ENCODE data around the gene DOCK6. TPM values are rescaled to one million over a fixed set of nuclear protein-coding genes. Genes with fewer than 3 reads are reported as not detected.

DOCK6 gene
- total RNA-seq, 1 donor, result 183 TPM

GRCh38 chr19:11204943-11205349 lies 57.4 kb downstream of the DOCK6 start:
- Histone ChIP-seq H3K4me2 (ENCODE audit: insufficient read depth, low read length) (peak overlapping the region; percentile 29), H3K9me3 (ENCODE audit: low read depth, low read length) (no peaks in the 10 kb centered on the region), H3K27ac (ENCODE audit: low read depth, low read length) (no peak overlapping the region), H3K36me3 (ENCODE audit: insufficient read depth, low read length) (no peaks in the 10 kb centered on the region), H3K4me3 (ENCODE audit: insufficient read depth, low read length) (no peak overlapping the region), H4K20me1 (ENCODE audit: insufficient read depth, low read length) (no peaks in the 10 kb centered on the region), H3K27me3 (ENCODE audit: insufficient read depth, low read length) (no peaks in the 10 kb centered on the region), H2AFZ (ENCODE audit: low read length) (no peak overlapping the region), H3K4me1 (ENCODE audit: insufficient read depth, low read length) (peaks cover 23% of the 10 kb centered on the region), H3K79me2 (ENCODE audit: insufficient read depth, low read length) (no peaks in the 10 kb centered on the region)
- peak; percentile 84 for DNase-seq (ENCODE audit: insufficient read length, low spot score, missing footprints)
- TF ChIP-seq CTCF (IDR thresholded peaks at IDR 0.05; ENCODE audit: extremely low read depth, low read depth, low read length), result no peak

GRCh38 chr19:11204076-11204602 lies 58.2 kb downstream of the DOCK6 start:
- Histone ChIP-seq H3K4me1 (ENCODE audit: insufficient read depth, low read length) (peaks cover 23% of the 10 kb centered on the region), H3K27ac (ENCODE audit: low read depth, low read length) (peak overlapping the region; percentile 31), H3K79me2 (ENCODE audit: insufficient read depth, low read length) (no peaks in the 10 kb centered on the region), H3K36me3 (ENCODE audit: insufficient read depth, low read length) (no peaks in the 10 kb centered on the region), H3K4me3 (ENCODE audit: insufficient read depth, low read length) (no peak overlapping the region), H3K9me3 (ENCODE audit: low read depth, low read length) (no peaks in the 10 kb centered on the region), H2AFZ (ENCODE audit: low read length) (no peak overlapping the region), H4K20me1 (ENCODE audit: insufficient read depth, low read length) (no peaks in the 10 kb centered on the region), H3K27me3 (ENCODE audit: insufficient read depth, low read length) (no peaks in the 10 kb centered on the region), H3K4me2 (ENCODE audit: insufficient read depth, low read length) (no peak overlapping the region)
- no peak for TF ChIP-seq CTCF (IDR thresholded peaks at IDR 0.05; ENCODE audit: extremely low read depth, low read depth, low read length)
- peak; percentile 79 for DNase-seq (ENCODE audit: insufficient read length, low spot score, missing footprints)

- H3K79me2 ChIP-seq (ENCODE audit: insufficient read depth, low read length), result no peaks in the 10 kb centered on the region
- H3K4me1 ChIP-seq (ENCODE audit: insufficient read depth, low read length), result peaks cover 23% of the 10 kb centered on the region
- H2AFZ ChIP-seq (ENCODE audit: low read length), result peak overlapping the region; percentile 11
- peak; percentile 65 for TF ChIP-seq CTCF (IDR thresholded peaks at IDR 0.05; ENCODE audit: extremely low read depth, low read depth, low read length)
- peak overlapping the region; percentile 50 for H3K4me2 ChIP-seq (ENCODE audit: insufficient read depth, low read length)
- no peaks in the 10 kb centered on the region for H3K27me3 ChIP-seq (ENCODE audit: insufficient read depth, low read length)
- no peaks in the 10 kb centered on the region for H3K9me3 ChIP-seq (ENCODE audit: low read depth, low read length)
- DNase-seq (ENCODE audit: insufficient read length, low spot score, missing footprints), result peak; percentile 99
- peak overlapping the region; percentile 85 for H3K27ac ChIP-seq (ENCODE audit: low read depth, low read length)
- H3K36me3 ChIP-seq (ENCODE audit: insufficient read depth, low read length), result no peaks in the 10 kb centered on the region
- peak overlapping the region; percentile 8 for H3K4me3 ChIP-seq (ENCODE audit: insufficient read depth, low read length)
- no peaks in the 10 kb centered on the region for H4K20me1 ChIP-seq (ENCODE audit: insufficient read depth, low read length)
Measured at GRCh38 chr19:11203194-11204075, 58.9 kb downstream of the DOCK6 start.

- H3K9me3 ChIP-seq (ENCODE audit: low read depth, low read length), result no peaks in the 10 kb centered on the region
- H3K36me3 ChIP-seq (ENCODE audit: insufficient read depth, low read length), result no peaks in the 10 kb centered on the region
- H3K79me2 ChIP-seq (ENCODE audit: insufficient read depth, low read length), result no peaks in the 10 kb centered on the region
- TF ChIP-seq CTCF (IDR thresholded peaks at IDR 0.05; ENCODE audit: extremely low read depth, low read depth, low read length), result no peak
- DNase-seq (ENCODE audit: insufficient read length, low spot score, missing footprints), result peak; percentile 88
- peak overlapping the region; percentile 8 for H3K4me3 ChIP-seq (ENCODE audit: insufficient read depth, low read length)
- H3K27me3 ChIP-seq (ENCODE audit: insufficient read depth, low read length), result no peaks in the 10 kb centered on the region
- peak overlapping the region; percentile 50 for H3K4me2 ChIP-seq (ENCODE audit: insufficient read depth, low read length)
- H4K20me1 ChIP-seq (ENCODE audit: insufficient read depth, low read length), result no peaks in the 10 kb centered on the region
- no peak overlapping the region for H2AFZ ChIP-seq (ENCODE audit: low read length)
- H3K27ac ChIP-seq (ENCODE audit: low read depth, low read length), result peak overlapping the region; percentile 85
- peaks cover 23% of the 10 kb centered on the region for H3K4me1 ChIP-seq (ENCODE audit: insufficient read depth, low read length)
Measured at GRCh38 chr19:11202488-11203193, 59.7 kb downstream of the DOCK6 start.

Data from osteoblast (primary cell).